Smooth muscle cell (in vitro differentiated cells): ENCODE measurements around the gene AOPEP. TPM values are rescaled to one million over a fixed set of nuclear protein-coding genes. Genes with fewer than 3 reads are reported as not detected.
A peak's percentile ranks its signal among the peaks of the same experiment; 100 is the strongest.

Source experiments
- DNase-seq: peaks from one replicate; lab custom pipeline; 2025; ENCODE audit not compliant: unreplicated experiment; lab: John Stamatoyannopoulos, UW
- H2AFZ ChIP-seq: fragments of 200-600 bp; sonication (generic); 2 replicates; pipeline ENCODE4 v1.6.0; 2016; ENCODE audit warnings: antibody characterized with exemption, low read depth, mild to moderate bottlenecking
- H3F3A ChIP-seq: fragments of 200-600 bp; sonication (generic); 2 replicates; pipeline ENCODE4 v1.6.0; 2017; ENCODE audit warnings: antibody characterized with exemption, low read depth
- H3K27ac ChIP-seq: fragments of 200-600 bp; sonication (generic); 2 replicates; pipeline ENCODE4 v1.5.1; 2016; ENCODE audit warnings: low read depth, mild to moderate bottlenecking
- H3K27me3 ChIP-seq: fragments of 200-600 bp; sonication (generic); 2 replicates; pipeline ENCODE4 v1.6.1; 2016; ENCODE audit warnings: low read depth, mild to moderate bottlenecking
- H3K36me3 ChIP-seq: fragments of 200-600 bp; sonication (generic); 2 replicates; pipeline ENCODE4 v1.5.1; 2016; ENCODE audit warnings: low read depth
- H3K4me1 ChIP-seq: fragments of 200-600 bp; sonication (generic); 2 replicates; pipeline ENCODE4 v1.5.1; 2016; ENCODE audit warnings: low read depth
- H3K4me2 ChIP-seq: fragments of 200-600 bp; sonication (generic); 2 replicates; pipeline ENCODE4 v1.6.0; 2016; ENCODE audit warnings: mild to moderate bottlenecking
- H3K4me3 ChIP-seq: fragments of 200-600 bp; sonication (generic); 2 replicates; pipeline ENCODE4 v1.5.1; 2016; ENCODE audit warnings: mild to moderate bottlenecking
- H3K79me2 ChIP-seq: fragments of 200-600 bp; sonication (generic); 2 replicates; pipeline ENCODE4 v1.6.0; 2016; ENCODE audit warnings: low read depth, mild to moderate bottlenecking
- H3K9ac ChIP-seq: fragments of 200-600 bp; sonication (generic); 2 replicates; pipeline ENCODE4 v1.6.0; 2016; ENCODE audit warnings: low read depth
- H3K9me3 ChIP-seq: fragments of 200-600 bp; sonication (generic); replicated peaks from 2 replicates; pipeline ENCODE4 v1.5.1; 2016; ENCODE audit warnings: low read depth
- H4K20me1 ChIP-seq: fragments of 200-600 bp; sonication (generic); 2 replicates; pipeline ENCODE4 v1.6.0; 2016; ENCODE audit warnings: low read depth
- CTCF ChIP-seq: fragments of 200-600 bp; sonication (generic); IDR thresholded peaks from 2 replicates; pipeline ENCODE4 v1.5.1; 2017; ENCODE audit warnings: borderline replicate concordance, mild to moderate bottlenecking, antibody characterized with exemption; ENCODE audit not compliant: insufficient read depth, poor library complexity, severe bottlenecking
- WGBS: methylation state at CpG from one replicate; pipeline ENCODE4 v1.1.7; 2016; ENCODE audit warnings: low lambda C conversion rate; 5-methylcytosine and 5-hydroxymethylcytosine counted together
- polyA plus RNA-seq: library from polyadenylated mRNA; unstranded; fragments of >200 nt; fragmentation: Nextera tagmentation; extraction: Ambion mirVana; gene quantifications from 2 replicates; pipeline ENCODE4 v1.2.1, GENCODE V29; 2016
- total RNA-seq: library from RNA; depleted of rRNA; stranded (reverse); fragments of >200 nt; gene quantifications from 2 replicates; pipeline ENCODE4 v1.2.3, GENCODE V29; 2014

The AOPEP gene
- total and polyA plus RNA-seq, 2 experiments from 2014 or later: 52.7 to 94.9 TPM

DNA sequence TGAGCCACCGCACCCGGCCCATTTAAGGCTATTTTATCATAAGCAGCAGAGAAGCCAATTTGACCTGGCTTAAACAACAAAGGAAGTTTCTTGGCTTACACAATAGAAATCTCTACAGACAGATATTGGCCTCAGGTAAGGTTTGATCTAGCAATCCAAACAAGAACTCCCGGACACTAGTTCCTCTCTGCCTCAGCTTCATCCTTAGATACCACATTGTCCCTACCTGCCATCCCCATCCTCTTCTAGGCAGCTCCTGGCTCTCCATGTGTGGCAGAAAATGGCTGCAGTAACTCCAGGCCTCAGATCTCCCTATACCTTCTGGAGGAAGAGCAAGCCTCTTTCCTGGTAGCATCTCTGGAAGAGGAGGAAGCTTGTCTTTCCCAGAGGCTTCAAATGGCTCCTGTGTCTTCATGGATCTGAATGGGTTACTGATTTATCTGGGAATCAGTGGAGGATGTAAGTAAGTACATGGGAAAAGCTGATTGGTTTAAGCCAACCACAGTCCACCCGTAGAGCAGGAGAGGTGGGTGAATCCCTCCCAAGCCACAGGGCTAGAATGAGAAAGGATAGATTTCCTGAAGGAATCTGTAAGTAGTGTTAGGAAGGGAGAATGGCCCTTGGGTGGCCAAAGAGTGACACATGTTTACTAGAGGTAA, 26.7 kb upstream of the AOPEP start:
- Histone ChIP-seq H3K4me3 (no peak overlapping the region), H4K20me1 (no peaks in the 10 kb centered on the region), H3K27me3 (no peaks in the 10 kb centered on the region), H3K27ac (no peak overlapping the region), H3K9me3 (no peaks in the 10 kb centered on the region), H3K36me3 (no peaks in the 10 kb centered on the region), H3K4me2 (no peak overlapping the region), H2AFZ (no peak overlapping the region), H3K9ac (no peak overlapping the region), H3F3A (peaks cover 15% of the 10 kb centered on the region), H3K79me2 (no peaks in the 10 kb centered on the region), H3K4me1 (peaks cover 8% of the 10 kb centered on the region)
- DNase-seq: no peak
- WGBS: 81% methylated on average over 4 of the region's 4 CpGs
- TF ChIP-seq CTCF: no peak

DNA sequence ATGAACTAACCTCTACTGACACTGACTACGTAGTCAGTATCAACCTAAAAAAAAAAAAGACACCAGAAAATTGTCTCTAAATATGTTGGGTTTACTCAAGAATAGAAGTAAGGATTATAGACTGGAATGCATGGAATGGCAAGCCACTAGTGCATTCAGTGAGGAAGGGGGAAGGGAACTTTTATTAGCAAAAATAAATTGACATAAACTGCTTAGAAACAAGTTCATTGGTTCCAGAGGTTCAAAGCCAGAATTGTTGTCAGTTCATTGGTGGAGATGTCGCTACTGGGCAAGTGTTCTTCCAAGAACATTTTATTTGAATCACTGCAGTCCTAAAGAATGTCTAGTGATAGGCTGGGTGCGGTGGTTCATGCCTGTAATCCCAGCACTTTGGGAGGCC, 26.1 kb upstream of the AOPEP start:
- no peak overlapping the region for H2AFZ ChIP-seq
- no peak overlapping the region for H3K27ac ChIP-seq
- TF ChIP-seq CTCF: no peak
- H3K4me3 ChIP-seq: no peak overlapping the region
- peaks cover 8% of the 10 kb centered on the region for H3K4me1 ChIP-seq
- 61% methylated on average over 3 of the region's 3 CpGs for WGBS
- no peaks in the 10 kb centered on the region for H4K20me1 ChIP-seq
- H3K27me3 ChIP-seq: no peaks in the 10 kb centered on the region
- no peak for DNase-seq
- no peaks in the 10 kb centered on the region for H3K9me3 ChIP-seq
- H3K4me2 ChIP-seq: no peak overlapping the region
- no peak overlapping the region for H3K9ac ChIP-seq
- H3F3A ChIP-seq: peaks cover 15% of the 10 kb centered on the region
- no peaks in the 10 kb centered on the region for H3K79me2 ChIP-seq
- H3K36me3 ChIP-seq: no peaks in the 10 kb centered on the region

DNA sequence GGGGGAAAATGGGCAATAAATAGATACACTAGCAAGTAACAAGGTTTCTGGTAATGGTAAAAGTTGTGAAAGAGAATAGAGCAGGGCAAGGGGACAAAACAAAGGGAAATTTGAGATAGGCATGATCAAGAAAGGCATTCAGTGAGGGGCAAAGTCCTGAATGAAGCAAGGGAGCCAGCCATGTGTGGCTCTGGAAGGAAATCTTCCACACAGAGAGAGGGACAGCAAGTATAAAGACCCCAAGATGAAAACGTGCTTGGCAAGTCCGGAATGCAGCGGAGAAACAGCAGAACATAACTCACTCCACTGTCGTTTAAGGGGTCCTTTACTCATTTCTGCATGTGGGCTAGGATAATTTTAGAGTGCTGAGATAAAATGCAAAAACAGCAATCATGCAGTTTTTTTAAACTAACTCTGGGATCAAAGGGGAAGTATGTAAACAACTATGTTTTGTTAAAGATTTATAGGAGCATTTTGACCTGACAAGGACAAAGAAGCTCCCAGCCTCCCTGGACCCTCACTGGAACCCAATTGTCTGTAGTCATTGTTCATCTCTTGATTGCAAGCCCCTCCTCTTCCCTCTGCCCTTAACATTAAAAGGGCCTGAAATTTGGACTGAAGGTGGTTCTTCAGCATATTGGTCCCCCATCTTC, 22.9 kb upstream of the AOPEP start:
- TF ChIP-seq CTCF: no peak
- H3K4me2 ChIP-seq: no peak overlapping the region

More for the DNA sequence above, 22.9 kb upstream of the AOPEP start:
- Histone ChIP-seq H3K9me3 (no peaks in the 10 kb centered on the region), H2AFZ (peak overlapping the region; percentile 55), H3K27me3 (no peaks in the 10 kb centered on the region), H3K79me2 (no peaks in the 10 kb centered on the region), H3K36me3 (no peaks in the 10 kb centered on the region), H3K27ac (no peak overlapping the region), H3F3A (peaks cover 19% of the 10 kb centered on the region), H3K4me1 (no peaks in the 10 kb centered on the region), H4K20me1 (no peaks in the 10 kb centered on the region), H3K4me3 (no peak overlapping the region), H3K9ac (no peak overlapping the region)
- WGBS: 55% methylated on average over 4 of the region's 4 CpGs
- no peak for DNase-seq
